Gastroesophageal sphincter (tissue), 3 donors: ENCODE results near the gene GLP2R.

Experiments used
- EP300 ChIP-seq: sonication (generic); formaldehyde crosslinking; IDR thresholded peaks from one replicate; pipeline ENCODE4 v1.6.1; 2017; ENCODE audit warnings: antibody characterized with exemption, mild to moderate bottlenecking
- POLR2A ChIP-seq, 2 donors: fragments of 450-650 bp; IDR thresholded peaks; one replicate each; pipeline ENCODE4 v1.6.1; 2017; ENCODE audit warnings: antibody characterized with exemption in 2 of 2, mild to moderate bottlenecking in 2 of 2, moderate library complexity in 1 of 2
- TF ChIP-seq, protein P1 (sequence below), 4 experiments: fragments of 200-600 bp in 2 of 4; fragments of 450-650 bp in 2 of 4; sonication (generic) in 1 of 4; IDR thresholded peaks; one replicate each; pipeline ENCODE4 v1.5.1; 2017 to 2019; ENCODE audit warnings: antibody characterized with exemption in 4 of 4, mild to moderate bottlenecking in 2 of 4, moderate library complexity in 2 of 4

GRCh38 chr17:9818760-9819159 lies 7.0 kb upstream of the GLP2R start:
- TF ChIP-seq POLR2A (IDR thresholded peaks at IDR 0.05): no peak
- TF ChIP-seq EP300: no peak
- TF ChIP-seq, protein P1, sequence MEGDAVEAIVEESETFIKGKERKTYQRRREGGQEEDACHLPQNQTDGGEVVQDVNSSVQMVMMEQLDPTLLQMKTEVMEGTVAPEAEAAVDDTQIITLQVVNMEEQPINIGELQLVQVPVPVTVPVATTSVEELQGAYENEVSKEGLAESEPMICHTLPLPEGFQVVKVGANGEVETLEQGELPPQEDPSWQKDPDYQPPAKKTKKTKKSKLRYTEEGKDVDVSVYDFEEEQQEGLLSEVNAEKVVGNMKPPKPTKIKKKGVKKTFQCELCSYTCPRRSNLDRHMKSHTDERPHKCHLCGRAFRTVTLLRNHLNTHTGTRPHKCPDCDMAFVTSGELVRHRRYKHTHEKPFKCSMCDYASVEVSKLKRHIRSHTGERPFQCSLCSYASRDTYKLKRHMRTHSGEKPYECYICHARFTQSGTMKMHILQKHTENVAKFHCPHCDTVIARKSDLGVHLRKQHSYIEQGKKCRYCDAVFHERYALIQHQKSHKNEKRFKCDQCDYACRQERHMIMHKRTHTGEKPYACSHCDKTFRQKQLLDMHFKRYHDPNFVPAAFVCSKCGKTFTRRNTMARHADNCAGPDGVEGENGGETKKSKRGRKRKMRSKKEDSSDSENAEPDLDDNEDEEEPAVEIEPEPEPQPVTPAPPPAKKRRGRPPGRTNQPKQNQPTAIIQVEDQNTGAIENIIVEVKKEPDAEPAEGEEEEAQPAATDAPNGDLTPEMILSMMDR (IDR thresholded peaks at IDR 0.05): no peak
